Uterus (tissue), 4 donors: ENCODE data around the gene HIVEP3. TPM values are rescaled to one million over a fixed set of nuclear protein-coding genes. Genes with fewer than 3 reads are reported as not detected.

ENCODE experiments used
- DNase-seq, 2 donors: peaks; one replicate each; pipeline ENCODE4 v3.0.0-alpha.2; 2019 to 2020
- H3K27ac ChIP-seq, 2 donors: fragments of 200-600 bp; sonication (generic); 1 replicate in 1 of 2; 2 replicates in 1 of 2; pipeline ENCODE4 v1.5.1; 2016 to 2018
- H3K27me3 ChIP-seq, 2 donors: fragments of 200-600 bp; sonication (generic); one replicate each; pipeline ENCODE4 v1.5.1; 2018 to 2019; ENCODE audit warnings: control low read depth in 1 of 2
- H3K36me3 ChIP-seq, 2 donors: fragments of 200-600 bp; sonication (generic); one replicate each; pipeline ENCODE4 v1.5.1; 2019; ENCODE audit warnings: control low read depth in 1 of 2
- H3K4me1 ChIP-seq, 2 donors: fragments of 200-600 bp; sonication (generic); one replicate each; pipeline ENCODE4 v1.5.1; 2018 to 2019; ENCODE audit warnings: control low read depth in 1 of 2
- H3K4me3 ChIP-seq, 2 donors: fragments of 200-600 bp; sonication (generic); 1 replicate in 1 of 2; 2 replicates in 1 of 2; pipeline ENCODE4 v1.5.1; 2018 to 2019; ENCODE audit warnings: mild to moderate bottlenecking in 1 of 2
- H3K9me3 ChIP-seq, 2 donors: fragments of 200-600 bp; sonication (generic); one replicate each; pipeline ENCODE4 v1.5.1; 2019; ENCODE audit warnings: control low read depth in 1 of 2
- CTCF ChIP-seq, 4 experiments: fragments of 200-600 bp in 2 of 4; fragments of 450-650 bp in 2 of 4; sonication (generic) in 2 of 4; IDR thresholded peaks; one replicate each; pipeline ENCODE4 v1.5.1; 2016 to 2019; ENCODE audit warnings: antibody characterized with exemption in 4 of 4, mild to moderate bottlenecking in 2 of 4, moderate library complexity in 1 of 4
- POLR2A ChIP-seq, 2 donors: fragments of 450-650 bp; IDR thresholded peaks; one replicate each; pipeline ENCODE4 v1.6.1; 2016; ENCODE audit warnings: antibody characterized with exemption in 2 of 2, mild to moderate bottlenecking in 1 of 2, moderate library complexity in 1 of 2
- intact Hi-C: fragments of 100-400 bp; cut with DNase I; formaldehyde crosslinking; loops from one replicate; pipeline ENCODE4 v1.15.1; 2023; ENCODE audit warnings: low total_unique reads
- total RNA-seq, 4 donors: library from RNA; depleted of rRNA in 3 of 4; stranded (reverse); fragments of >200 nt in 3 of 4; gene quantifications; one replicate each; pipeline versions ENCODE4 v1.1.0 to v1.2.4, GENCODE V29; 2014 to 2023
- donor health status: DM: yes; HTN: yes; CAD: no.

The HIVEP3 gene
- total RNA-seq, 4 donors from 2014 or later = 0.51 to 7.6 (median 2.9) TPM

GRCh38 chr1:41816061-41816460, 102.7 kb downstream of the HIVEP3 start:
- Histone ChIP-seq H3K4me1 (no peaks in the 10 kb centered on the region), H3K27me3 (no peaks in the 10 kb centered on the region), H3K36me3 (no peaks in the 10 kb centered on the region), H3K4me3 (no peak overlapping the region), H3K27ac (no peak overlapping the region), H3K9me3 (no peaks in the 10 kb centered on the region)
- no peak for TF ChIP-seq CTCF (IDR thresholded peaks at IDR 0.05)
- no peak for TF ChIP-seq POLR2A (IDR thresholded peaks at IDR 0.05)
- DNase-seq = no peak
- intact Hi-C loops = no loop called here

- Histone ChIP-seq H3K27ac (no peak overlapping the region), H3K36me3 (no peaks in the 10 kb centered on the region), H3K9me3 (no peaks in the 10 kb centered on the region), H3K4me3 (no peak overlapping the region), H3K27me3 (no peaks in the 10 kb centered on the region), H3K4me1 (no peaks in the 10 kb centered on the region)
- peak in 1 of 2 donors; percentile 24 for DNase-seq
- TF ChIP-seq CTCF (IDR thresholded peaks at IDR 0.05) = no peak
- no peak for TF ChIP-seq POLR2A (IDR thresholded peaks at IDR 0.05)
- intact Hi-C loops = no loop called here
Observed at GRCh38 chr1:41813755-41814745, 104.7 kb downstream of the HIVEP3 start.

GRCh38 chr1:41813226-41813625, 105.5 kb downstream of the HIVEP3 start:
- no peaks in the 10 kb centered on the region for H3K4me1 ChIP-seq
- intact Hi-C loops = no loop called here
- no peak overlapping the region for H3K4me3 ChIP-seq
- H3K36me3 ChIP-seq = no peaks in the 10 kb centered on the region
- H3K27ac ChIP-seq = no peak overlapping the region
- H3K27me3 ChIP-seq = no peaks in the 10 kb centered on the region
- TF ChIP-seq POLR2A (IDR thresholded peaks at IDR 0.05) = no peak
- no peak for TF ChIP-seq CTCF (IDR thresholded peaks at IDR 0.05)
- DNase-seq = no peak
- no peaks in the 10 kb centered on the region for H3K9me3 ChIP-seq

GRCh38 chr1:41812453-41812852, 106.3 kb downstream of the HIVEP3 start:
- DNase-seq = peak in 1 of 2 donors; percentile 34
- TF ChIP-seq CTCF (IDR thresholded peaks at IDR 0.05) = no peak
- H3K27me3 ChIP-seq = no peaks in the 10 kb centered on the region
- H3K9me3 ChIP-seq = no peaks in the 10 kb centered on the region
- no peaks in the 10 kb centered on the region for H3K4me1 ChIP-seq
- intact Hi-C loops = no loop called here
- H3K4me3 ChIP-seq = no peak overlapping the region
- no peaks in the 10 kb centered on the region for H3K36me3 ChIP-seq
- H3K27ac ChIP-seq = no peak overlapping the region

GRCh38 chr1:41812051-41812450, 106.7 kb downstream of the HIVEP3 start:
- DNase-seq = peak in 1 of 2 donors; percentile 39
- peak in 3 of 4 experiments; percentile 13 to 27 (median 22) for TF ChIP-seq CTCF (IDR thresholded peaks at IDR 0.05)
- TF ChIP-seq POLR2A (IDR thresholded peaks at IDR 0.05) = no peak
- no peaks in the 10 kb centered on the region for H3K27me3 ChIP-seq
- no peaks in the 10 kb centered on the region for H3K9me3 ChIP-seq
- no peak overlapping the region for H3K27ac ChIP-seq
- no peaks in the 10 kb centered on the region for H3K4me1 ChIP-seq
- H3K4me3 ChIP-seq = no peak overlapping the region
- H3K36me3 ChIP-seq = no peaks in the 10 kb centered on the region
- intact Hi-C loops = no loop called here
